Embryonic facial prominence (tissue), 1 donor: ENCODE data around the gene DHDDS.
"Not testable (repeated sequence)": the region's sequence is repeated elsewhere in the genome, so short reads cannot be mapped to it uniquely, and the experiment has no call there.

Experiments
- DNase-seq: peaks from one replicate; pipeline ENCODE4 v3.0.0-alpha.2; 2016; ENCODE audit errors: extremely low spot score

The DHDDS gene

GRCh38 chr1:26431979-26432695 lies at the start of gene DHDDS:
Gene DHDDS, plus strand, starts transcription at chr1:26432321. Its CDS starts 625 bp downstream, at chr1:26432946.
- DNase-seq = peak; percentile 94

GRCh38 chr1:26384076-26384475 lies 48.0 kb upstream of the DHDDS start:
- no peak for DNase-seq

GRCh38 chr1:26385063-26385462 lies 47.1 kb upstream of the DHDDS start:
- DNase-seq = not testable (repeated sequence)

- DNase-seq = no peak
Observed at GRCh38 chr1:26387447-26387846, 44.7 kb upstream of the DHDDS start.

GRCh38 chr1:26388791-26389445 lies 43.2 kb upstream of the DHDDS start:
- no peak for DNase-seq

- DNase-seq = no peak
Observed at GRCh38 chr1:26389604-26390247, 42.4 kb upstream of the DHDDS start.

- DNase-seq = no peak
Observed at GRCh38 chr1:26391450-26391849, 40.7 kb upstream of the DHDDS start.

GRCh38 chr1:26395754-26396153 lies 36.4 kb upstream of the DHDDS start:
- no peak for DNase-seq

GRCh38 chr1:26399034-26399433 lies 33.1 kb upstream of the DHDDS start:
- DNase-seq = no peak

- no peak for DNase-seq
Observed at GRCh38 chr1:26401891-26402290, 30.2 kb upstream of the DHDDS start.

- no peak for DNase-seq
Observed at GRCh38 chr1:26403656-26404055, 28.5 kb upstream of the DHDDS start.

GRCh38 chr1:26404641-26405040 lies 27.5 kb upstream of the DHDDS start:
- DNase-seq = no peak

GRCh38 chr1:26405281-26405915 lies 26.7 kb upstream of the DHDDS start:
- DNase-seq = no peak

GRCh38 chr1:26408604-26409003 lies 23.5 kb upstream of the DHDDS start:
- peak; percentile 74 for DNase-seq

GRCh38 chr1:26409191-26409807 lies 22.8 kb upstream of the DHDDS start:
- DNase-seq = no peak

GRCh38 chr1:26410706-26411623 lies 21.2 kb upstream of the DHDDS start, which contains the start of gene LIN28A:
Gene LIN28A, plus strand, starts transcription at chr1:26410817. Its CDS starts 75 bp downstream, at chr1:26410892.
- no peak for DNase-seq

- DNase-seq = no peak
Observed at GRCh38 chr1:26411624-26412074, 20.5 kb upstream of the DHDDS start.

- DNase-seq = no peak
Observed at GRCh38 chr1:26412180-26412840, 19.8 kb upstream of the DHDDS start.

- DNase-seq = no peak
Observed at GRCh38 chr1:26413031-26413430, 19.1 kb upstream of the DHDDS start.

- DNase-seq = no peak
Observed at GRCh38 chr1:26417111-26417759, 14.9 kb upstream of the DHDDS start.
